HFF-Myc (cell line): ENCODE data around the gene CEP63.
A peak's percentile ranks its signal among the peaks of the same experiment; 100 is the strongest.

ENCODE experiments used
- DNase-seq: peaks from one replicate; pipeline ENCODE4 v3.0.0-alpha.2; 2011; ENCODE audit warnings: low read depth; ENCODE audit errors: extremely low read depth
- H3K4me3 ChIP-seq: replicated peaks from 2 replicates; pipeline ENCODE4 v1.5.1; 2011; ENCODE audit warnings: low read depth, mild to moderate bottlenecking, control low read depth, low read length
- CTCF ChIP-seq: IDR thresholded peaks from 2 replicates; pipeline ENCODE4 v1.5.1; 2012; ENCODE audit warnings: mild to moderate bottlenecking, low read depth, low read length, control low read depth; ENCODE audit errors: missing control alignments

CEP63 gene

DNA sequence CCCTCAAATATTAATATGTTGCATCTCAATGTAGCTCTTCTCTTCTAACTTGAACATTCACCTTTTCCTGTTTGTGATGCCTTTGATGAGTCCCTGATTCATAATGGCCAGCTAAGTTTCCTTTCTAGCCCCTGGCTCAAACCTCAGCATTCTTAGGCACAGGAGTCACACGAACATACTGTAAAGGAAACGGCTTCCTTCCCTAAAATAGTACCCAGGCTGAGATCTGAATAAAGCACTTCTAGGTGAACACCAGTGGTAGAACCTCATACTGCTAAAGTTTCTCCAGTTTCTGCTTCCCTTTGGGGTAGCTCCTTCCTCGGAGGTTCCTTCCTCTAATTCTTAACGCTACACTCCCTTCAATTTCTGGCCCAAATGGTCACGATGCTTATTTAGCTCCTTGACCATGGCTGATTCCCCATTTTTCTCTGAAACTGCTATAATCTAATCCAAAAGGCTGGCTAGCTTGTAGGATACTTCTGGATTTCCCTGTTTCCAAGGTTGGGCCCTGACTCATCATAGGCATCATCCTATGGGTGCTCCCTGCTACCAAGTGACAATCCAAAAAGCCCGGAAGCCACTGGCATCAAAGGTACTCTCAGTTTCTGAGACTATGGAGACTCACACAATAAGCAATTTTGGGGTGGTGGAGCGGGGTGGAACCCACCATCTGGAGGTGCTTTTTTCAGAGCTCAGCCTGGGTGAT lies 2.5 kb upstream of the CEP63 start:
- H3K4me3 ChIP-seq, result peak overlapping the region; percentile 90
- no peak for DNase-seq
- TF ChIP-seq CTCF, result no peak

DNA sequence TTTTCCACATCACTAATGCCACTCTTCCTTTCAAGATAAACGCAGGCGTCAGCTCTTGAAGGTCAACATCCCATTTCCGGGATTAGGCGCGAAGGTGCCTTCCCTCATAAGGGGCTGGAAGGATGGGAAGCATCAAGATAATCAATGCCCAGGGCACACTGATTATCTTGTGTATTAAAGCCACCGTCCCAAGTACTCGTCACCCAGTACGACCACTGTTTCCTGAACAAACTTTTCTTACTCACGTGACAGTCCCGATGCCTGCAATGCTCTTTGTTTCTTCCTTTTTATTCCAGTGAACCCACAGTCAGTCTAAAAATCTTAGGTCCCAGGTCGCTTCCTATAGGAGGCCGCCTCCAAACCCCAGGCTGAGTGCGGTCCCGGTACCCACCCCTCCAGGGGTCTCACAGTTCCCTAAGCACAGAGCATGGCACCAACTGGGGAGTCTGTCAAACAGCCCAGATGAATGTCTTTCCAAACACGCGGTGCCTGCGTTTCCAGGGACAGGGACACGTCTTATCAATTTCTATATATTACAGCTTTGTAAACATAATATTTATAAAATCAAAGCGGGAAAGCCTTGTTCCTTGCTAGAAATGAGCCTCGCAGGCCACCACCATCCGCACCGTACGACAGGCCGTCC lies 661 bp upstream of the CEP63 start:
- H3K4me3 ChIP-seq, result peak overlapping the region; percentile 90
- no peak for DNase-seq
- TF ChIP-seq CTCF, result no peak

DNA sequence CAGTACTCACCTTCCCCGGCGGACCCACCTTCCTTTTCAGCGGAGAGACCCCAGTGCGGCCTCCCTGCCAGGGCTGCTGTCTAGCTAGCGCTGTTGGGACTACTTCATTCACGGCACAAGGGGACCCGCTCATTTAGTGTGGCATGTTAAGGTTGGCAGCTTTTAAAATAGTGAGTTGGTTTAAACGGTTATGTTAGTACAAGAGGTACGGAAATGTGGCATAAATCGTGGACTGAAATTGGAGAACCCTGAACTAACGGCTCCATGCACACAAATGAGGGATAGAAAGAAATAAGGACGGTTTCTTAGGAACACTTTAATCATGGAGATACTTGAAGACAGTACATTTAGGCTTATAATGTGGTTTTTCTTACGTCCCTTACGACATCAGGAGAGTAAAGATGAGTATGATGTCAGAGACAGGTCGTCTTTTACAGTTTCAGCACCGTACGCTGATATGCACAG lies 752 bp downstream of the CEP63 start:
- no peak for TF ChIP-seq CTCF
- H3K4me3 ChIP-seq, result peak overlapping the region; percentile 90
- DNase-seq, result no peak

- H3K4me3 ChIP-seq, result peak overlapping the region; percentile 90
- no peak for DNase-seq
Measured at GRCh38 chr3:134487406-134487805, 1.5 kb downstream of the CEP63 start.

GRCh38 chr3:134494495-134494894 lies 8.6 kb downstream of the CEP63 start:
- H3K4me3 ChIP-seq, result no peak overlapping the region
- no peak for DNase-seq
- TF ChIP-seq CTCF, result no peak

More at GRCh38 chr3:134487406-134487805, 1.5 kb downstream of the CEP63 start:
- TF ChIP-seq CTCF, result no peak

DNA sequence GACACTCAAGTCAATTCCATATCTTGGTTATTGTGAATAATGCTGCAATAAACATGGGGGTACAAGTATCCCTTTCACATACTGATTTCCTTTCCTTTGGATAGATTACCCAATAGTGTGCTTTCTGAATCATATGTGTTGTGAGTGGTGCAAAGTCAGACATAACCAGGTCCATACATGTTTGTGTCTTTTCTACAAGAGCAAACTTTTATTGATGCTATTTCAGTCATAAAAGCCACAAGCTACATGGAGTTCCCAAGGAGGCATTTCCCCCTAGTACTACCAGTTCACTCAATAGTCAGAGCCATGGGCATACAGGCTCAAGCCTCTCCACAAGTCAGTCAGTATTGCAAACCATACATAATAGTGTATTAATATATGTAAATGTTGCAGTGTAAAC lies 10.1 kb downstream of the CEP63 start:
- TF ChIP-seq CTCF, result no peak
- no peak for DNase-seq
- H3K4me3 ChIP-seq, result no peak overlapping the region
